ENCODE results near the gene PRKAR1B.

PRKAR1B gene

DNA sequence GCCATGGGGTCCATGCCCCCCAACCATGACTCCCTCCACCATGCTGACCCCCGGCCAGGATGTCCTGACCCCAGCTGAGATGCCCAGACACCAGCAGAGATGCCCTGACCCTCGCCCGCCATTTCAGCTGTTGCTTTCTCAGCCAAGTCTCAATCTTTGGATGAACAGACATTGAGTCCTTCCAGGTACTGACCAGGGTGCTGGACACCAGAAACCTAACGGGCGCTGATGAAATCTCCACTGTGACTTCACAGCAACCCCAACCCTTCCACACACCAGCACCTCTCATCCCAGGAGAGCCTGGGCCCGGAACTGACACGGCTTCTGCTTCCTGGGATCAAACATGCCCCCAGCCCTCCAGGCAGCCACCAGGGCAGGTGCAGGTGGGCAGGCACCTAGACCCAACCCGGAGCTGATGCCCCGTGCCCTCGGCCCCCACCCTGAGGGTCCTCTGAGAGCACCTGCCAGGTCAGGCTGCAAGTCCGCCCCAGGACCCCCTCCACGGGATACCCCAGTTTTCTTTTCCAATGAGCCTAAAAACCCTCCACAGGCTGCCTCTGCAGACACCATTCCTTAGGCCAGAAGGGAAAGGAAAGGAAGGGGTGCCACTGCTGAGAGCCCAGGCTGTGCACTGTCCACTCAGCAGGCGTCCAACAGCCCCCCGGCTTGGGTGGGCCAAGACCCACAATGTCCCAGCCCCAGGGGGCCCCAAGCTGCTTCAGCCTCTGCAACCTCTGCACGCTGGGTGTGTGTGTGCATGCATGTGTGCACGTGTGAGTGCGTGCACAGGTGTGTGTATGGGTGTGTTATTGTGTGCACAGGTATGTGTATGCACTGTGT is 164.1 kb downstream of the PRKAR1B start:
- Histone ChIP-seq H4K20me1 (ENCODE audit: insufficient read depth, low read length, poor library complexity, severe bottlenecking) (no peaks in the 10 kb centered on the region), H3K9me3 (ENCODE audit: insufficient read depth, low read depth, low read length) (peaks cover 6% of the 10 kb centered on the region; the same call in 1 of the 2 replicates), H3K4me2 (ENCODE audit: low read depth, low read length, poor library complexity, severe bottlenecking) (no peak overlapping the region), H3K4me3 (ENCODE audit: low read length, poor library complexity, severe bottlenecking) (no peak overlapping the region), H3K27me3 (ENCODE audit: insufficient read depth, low read length, poor library complexity, severe bottlenecking) (no peaks in the 10 kb centered on the region), H3F3A (ENCODE audit: low read depth) (no peaks in the 10 kb centered on the region), H3K4me1 (ENCODE audit: insufficient read depth, low read length, poor library complexity, severe bottlenecking) (no peaks in the 10 kb centered on the region), H3K9me2 (replicated peaks; ENCODE audit: low read depth, low read length) (no peaks in the 10 kb centered on the region), H3K9ac (ENCODE audit: low read depth, low read length, poor library complexity, severe bottlenecking) (no peak overlapping the region), H2AFZ (ENCODE audit: low read length) (no peak overlapping the region), H3K36me3 (ENCODE audit: insufficient read depth, low read length) (no peaks in the 10 kb centered on the region), H3K79me2 (ENCODE audit: insufficient read depth, low read length) (no peaks in the 10 kb centered on the region)
- TF ChIP-seq, protein P1, sequence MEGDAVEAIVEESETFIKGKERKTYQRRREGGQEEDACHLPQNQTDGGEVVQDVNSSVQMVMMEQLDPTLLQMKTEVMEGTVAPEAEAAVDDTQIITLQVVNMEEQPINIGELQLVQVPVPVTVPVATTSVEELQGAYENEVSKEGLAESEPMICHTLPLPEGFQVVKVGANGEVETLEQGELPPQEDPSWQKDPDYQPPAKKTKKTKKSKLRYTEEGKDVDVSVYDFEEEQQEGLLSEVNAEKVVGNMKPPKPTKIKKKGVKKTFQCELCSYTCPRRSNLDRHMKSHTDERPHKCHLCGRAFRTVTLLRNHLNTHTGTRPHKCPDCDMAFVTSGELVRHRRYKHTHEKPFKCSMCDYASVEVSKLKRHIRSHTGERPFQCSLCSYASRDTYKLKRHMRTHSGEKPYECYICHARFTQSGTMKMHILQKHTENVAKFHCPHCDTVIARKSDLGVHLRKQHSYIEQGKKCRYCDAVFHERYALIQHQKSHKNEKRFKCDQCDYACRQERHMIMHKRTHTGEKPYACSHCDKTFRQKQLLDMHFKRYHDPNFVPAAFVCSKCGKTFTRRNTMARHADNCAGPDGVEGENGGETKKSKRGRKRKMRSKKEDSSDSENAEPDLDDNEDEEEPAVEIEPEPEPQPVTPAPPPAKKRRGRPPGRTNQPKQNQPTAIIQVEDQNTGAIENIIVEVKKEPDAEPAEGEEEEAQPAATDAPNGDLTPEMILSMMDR (conservative IDR thresholded peaks at IDR 0.05; ENCODE audit: low read length) = no peak
- TF ChIP-seq EZH2phosphoT487 (IDR thresholded peaks at IDR 0.05; ENCODE audit: borderline replicate concordance) = no peak

DNA sequence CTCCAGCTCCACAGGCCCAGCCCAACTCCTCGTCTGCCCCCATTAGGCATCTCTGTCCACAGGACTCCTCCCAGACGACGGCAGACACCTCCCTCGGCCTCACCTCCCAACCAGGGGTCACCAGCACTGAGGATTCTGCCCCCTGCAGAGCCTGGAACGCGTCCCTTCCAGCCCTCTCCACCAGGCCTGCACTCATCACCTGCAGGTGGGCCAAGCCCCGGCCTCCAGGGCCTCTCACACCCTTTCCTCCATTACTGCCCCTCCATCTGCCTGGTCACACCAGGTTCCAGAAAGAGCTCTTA is 164.8 kb downstream of the PRKAR1B start:
- Histone ChIP-seq H3K79me2 (ENCODE audit: insufficient read depth, low read length) (no peaks in the 10 kb centered on the region), H3K9me3 (ENCODE audit: insufficient read depth, low read depth, low read length) (peaks cover 4% of the 10 kb centered on the region; the same call in 1 of the 2 replicates), H3K4me3 (ENCODE audit: low read length, poor library complexity, severe bottlenecking) (no peak overlapping the region), H2AFZ (ENCODE audit: low read length) (no peak overlapping the region), H3K27me3 (ENCODE audit: insufficient read depth, low read length, poor library complexity, severe bottlenecking) (no peaks in the 10 kb centered on the region), H3F3A (ENCODE audit: low read depth) (no peaks in the 10 kb centered on the region), H3K4me1 (ENCODE audit: insufficient read depth, low read length, poor library complexity, severe bottlenecking) (no peaks in the 10 kb centered on the region), H3K36me3 (ENCODE audit: insufficient read depth, low read length) (no peaks in the 10 kb centered on the region), H3K4me2 (ENCODE audit: low read depth, low read length, poor library complexity, severe bottlenecking) (no peak overlapping the region), H3K9ac (ENCODE audit: low read depth, low read length, poor library complexity, severe bottlenecking) (no peak overlapping the region), H4K20me1 (ENCODE audit: insufficient read depth, low read length, poor library complexity, severe bottlenecking) (no peaks in the 10 kb centered on the region), H3K9me2 (replicated peaks; ENCODE audit: low read depth, low read length) (no peaks in the 10 kb centered on the region)
- TF ChIP-seq, protein P1 (conservative IDR thresholded peaks at IDR 0.05; ENCODE audit: low read length) = no peak
- no peak for TF ChIP-seq EZH2phosphoT487 (IDR thresholded peaks at IDR 0.05; ENCODE audit: borderline replicate concordance)

DNA sequence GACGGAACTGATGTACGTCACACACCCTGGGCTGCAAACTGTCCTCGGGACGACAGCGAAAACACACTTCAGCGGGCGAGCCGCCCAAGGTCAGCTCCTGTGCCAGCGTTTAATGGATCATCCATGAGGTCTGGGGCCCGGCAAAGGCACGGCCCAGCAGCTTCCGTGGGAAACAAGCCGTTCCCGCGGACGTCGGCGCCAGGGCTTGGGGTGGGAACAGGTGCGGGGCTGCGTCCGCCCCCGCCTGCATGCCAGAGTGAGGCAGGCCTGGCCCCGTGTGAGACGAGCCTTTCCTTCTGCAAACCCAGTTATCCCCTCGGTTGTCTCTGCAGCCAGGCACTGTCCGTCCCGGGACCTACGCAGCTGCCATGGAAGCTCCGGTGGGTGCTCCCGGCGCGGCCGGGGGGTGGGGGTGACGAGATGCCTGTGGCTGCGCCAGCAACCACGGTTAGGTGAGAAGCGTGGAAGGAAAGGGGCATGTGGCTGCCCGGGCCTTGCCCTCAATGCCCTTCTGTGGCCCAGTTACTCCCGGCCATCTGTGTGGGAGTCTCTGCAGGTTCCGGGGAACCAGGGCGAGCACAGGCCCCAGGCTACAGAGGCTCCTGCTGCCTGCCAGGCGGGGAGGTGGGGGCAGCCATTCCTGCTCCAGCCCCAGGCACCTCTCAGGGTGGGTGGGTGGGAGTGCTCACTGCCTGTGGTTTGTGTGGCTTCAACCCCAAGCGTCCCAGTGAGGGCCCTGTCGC is 165.3 kb downstream of the PRKAR1B start:
- H3K9me3 ChIP-seq (ENCODE audit: insufficient read depth, low read depth, low read length) = peaks cover 4% of the 10 kb centered on the region; the same call in 1 of the 2 replicates
- H3F3A ChIP-seq (ENCODE audit: low read depth) = no peaks in the 10 kb centered on the region
- H3K79me2 ChIP-seq (ENCODE audit: insufficient read depth, low read length) = no peaks in the 10 kb centered on the region
- H3K27me3 ChIP-seq (ENCODE audit: insufficient read depth, low read length, poor library complexity, severe bottlenecking) = no peaks in the 10 kb centered on the region
- no peaks in the 10 kb centered on the region for H4K20me1 ChIP-seq (ENCODE audit: insufficient read depth, low read length, poor library complexity, severe bottlenecking)
- no peak for TF ChIP-seq EZH2phosphoT487 (IDR thresholded peaks at IDR 0.05; ENCODE audit: borderline replicate concordance)
- TF ChIP-seq, protein P1 (conservative IDR thresholded peaks at IDR 0.05; ENCODE audit: low read length) = no peak
- no peak overlapping the region for H3K4me3 ChIP-seq (ENCODE audit: low read length, poor library complexity, severe bottlenecking)
- H3K4me1 ChIP-seq (ENCODE audit: insufficient read depth, low read length, poor library complexity, severe bottlenecking) = no peaks in the 10 kb centered on the region
- H3K9ac ChIP-seq (ENCODE audit: low read depth, low read length, poor library complexity, severe bottlenecking) = no peak overlapping the region
- no peak overlapping the region for H3K4me2 ChIP-seq (ENCODE audit: low read depth, low read length, poor library complexity, severe bottlenecking)
- no peaks in the 10 kb centered on the region for H3K9me2 ChIP-seq (replicated peaks; ENCODE audit: low read depth, low read length)
- H2AFZ ChIP-seq (ENCODE audit: low read length) = no peak overlapping the region
- no peaks in the 10 kb centered on the region for H3K36me3 ChIP-seq (ENCODE audit: insufficient read depth, low read length)

All from Loucy (cell line).